ENCODE results near the gene PROZ.
A peak's percentile ranks its signal among the peaks of the same experiment; 100 is the strongest.

Gene PROZ

GRCh38 chr13:113121183-113121927 is 37.1 kb upstream of the PROZ start:
- H3K4me3 ChIP-seq (ENCODE audit: control insufficient read depth, low read depth, low read length) = no peak overlapping the region
- TF ChIP-seq, protein P1, sequence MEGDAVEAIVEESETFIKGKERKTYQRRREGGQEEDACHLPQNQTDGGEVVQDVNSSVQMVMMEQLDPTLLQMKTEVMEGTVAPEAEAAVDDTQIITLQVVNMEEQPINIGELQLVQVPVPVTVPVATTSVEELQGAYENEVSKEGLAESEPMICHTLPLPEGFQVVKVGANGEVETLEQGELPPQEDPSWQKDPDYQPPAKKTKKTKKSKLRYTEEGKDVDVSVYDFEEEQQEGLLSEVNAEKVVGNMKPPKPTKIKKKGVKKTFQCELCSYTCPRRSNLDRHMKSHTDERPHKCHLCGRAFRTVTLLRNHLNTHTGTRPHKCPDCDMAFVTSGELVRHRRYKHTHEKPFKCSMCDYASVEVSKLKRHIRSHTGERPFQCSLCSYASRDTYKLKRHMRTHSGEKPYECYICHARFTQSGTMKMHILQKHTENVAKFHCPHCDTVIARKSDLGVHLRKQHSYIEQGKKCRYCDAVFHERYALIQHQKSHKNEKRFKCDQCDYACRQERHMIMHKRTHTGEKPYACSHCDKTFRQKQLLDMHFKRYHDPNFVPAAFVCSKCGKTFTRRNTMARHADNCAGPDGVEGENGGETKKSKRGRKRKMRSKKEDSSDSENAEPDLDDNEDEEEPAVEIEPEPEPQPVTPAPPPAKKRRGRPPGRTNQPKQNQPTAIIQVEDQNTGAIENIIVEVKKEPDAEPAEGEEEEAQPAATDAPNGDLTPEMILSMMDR (conservative IDR thresholded peaks at IDR 0.05; ENCODE audit: control insufficient read depth, insufficient read depth, low read depth, low read length) = no peak
- no peak for DNase-seq (ENCODE audit: low read depth)

DNA sequence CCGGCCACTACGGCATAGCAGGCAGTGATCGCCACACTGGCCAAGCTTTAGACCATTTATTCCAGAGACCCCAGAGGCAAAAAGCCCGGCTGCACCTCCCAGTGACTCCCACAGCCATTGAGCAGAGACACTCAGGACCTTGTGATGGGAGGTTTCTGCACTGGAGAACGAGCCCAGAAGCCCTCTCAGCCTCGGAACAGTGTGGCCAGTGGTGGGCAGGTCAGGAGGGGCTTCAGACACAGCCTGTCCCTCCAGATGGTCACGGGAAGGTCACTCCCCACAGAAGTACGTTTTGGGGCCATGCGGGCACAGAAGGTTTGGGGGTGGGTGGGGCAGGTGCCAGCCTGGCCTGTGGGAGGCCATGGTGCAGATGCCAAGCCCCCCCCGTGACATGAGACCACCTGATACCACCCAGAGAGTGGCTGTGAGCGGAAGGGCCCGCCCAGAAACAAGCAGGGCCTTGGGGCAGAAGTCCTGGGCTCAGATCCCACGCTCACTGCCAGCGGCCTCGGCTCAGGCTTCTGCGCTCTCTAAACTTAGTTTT is 36.4 kb upstream of the PROZ start:
- H3K4me3 ChIP-seq (ENCODE audit: control insufficient read depth, low read depth, low read length) = no peak overlapping the region
- TF ChIP-seq, protein P1 (conservative IDR thresholded peaks at IDR 0.05; ENCODE audit: control insufficient read depth, insufficient read depth, low read depth, low read length) = no peak
- DNase-seq (ENCODE audit: low read depth) = no peak

DNA sequence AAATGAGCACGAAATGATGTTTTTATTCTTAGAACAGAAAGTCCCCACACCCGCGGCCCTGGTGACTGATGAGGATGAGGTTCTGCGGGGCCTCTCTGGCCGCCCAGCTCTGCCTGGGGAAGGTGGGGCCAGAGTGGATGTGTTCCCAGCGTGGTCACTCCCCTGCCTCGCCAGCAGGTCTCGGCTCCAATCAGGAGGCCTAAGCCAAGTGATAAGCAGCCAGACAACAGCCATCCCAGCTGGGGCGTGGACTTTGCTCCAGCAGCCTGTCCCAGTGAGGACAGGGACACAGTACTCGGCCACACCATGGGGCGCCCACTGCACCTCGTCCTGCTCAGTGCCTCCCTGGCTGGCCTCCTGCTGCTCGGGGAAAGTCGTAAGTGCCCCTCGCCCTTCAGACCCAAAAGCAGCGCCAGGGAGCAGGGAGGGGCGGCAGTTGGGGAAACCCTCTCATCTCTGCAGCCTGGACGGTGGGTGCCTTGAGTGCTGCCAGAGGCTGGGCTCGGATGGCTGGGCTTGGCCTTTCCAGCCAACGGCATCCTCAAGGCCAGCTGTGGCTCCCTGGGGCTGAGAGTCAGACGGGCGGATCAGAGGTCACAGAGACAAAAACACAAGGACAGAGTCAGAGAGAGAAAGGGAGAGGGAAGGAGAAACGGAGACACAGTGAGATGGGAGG is 35.8 kb upstream of the PROZ start, which contains the start of gene F10:
TSS of gene F10 (plus strand) at position 250 of the 676 bp plus-strand sequence. CDS start at position 307, 57 bp downstream.
- TF ChIP-seq, protein P1 (conservative IDR thresholded peaks at IDR 0.05; ENCODE audit: control insufficient read depth, insufficient read depth, low read depth, low read length) = no peak
- DNase-seq (ENCODE audit: low read depth) = peak; percentile 63
- peak within 1 kb of the TSS; percentile 16 for H3K4me3 ChIP-seq (ENCODE audit: control insufficient read depth, low read depth, low read length)

- TF ChIP-seq, protein P1 (conservative IDR thresholded peaks at IDR 0.05; ENCODE audit: control insufficient read depth, insufficient read depth, low read depth, low read length) = peak; percentile 33
These were observed 34.9 kb upstream of the PROZ start for GRCh38 chr13:113123226-113124201.

DNA sequence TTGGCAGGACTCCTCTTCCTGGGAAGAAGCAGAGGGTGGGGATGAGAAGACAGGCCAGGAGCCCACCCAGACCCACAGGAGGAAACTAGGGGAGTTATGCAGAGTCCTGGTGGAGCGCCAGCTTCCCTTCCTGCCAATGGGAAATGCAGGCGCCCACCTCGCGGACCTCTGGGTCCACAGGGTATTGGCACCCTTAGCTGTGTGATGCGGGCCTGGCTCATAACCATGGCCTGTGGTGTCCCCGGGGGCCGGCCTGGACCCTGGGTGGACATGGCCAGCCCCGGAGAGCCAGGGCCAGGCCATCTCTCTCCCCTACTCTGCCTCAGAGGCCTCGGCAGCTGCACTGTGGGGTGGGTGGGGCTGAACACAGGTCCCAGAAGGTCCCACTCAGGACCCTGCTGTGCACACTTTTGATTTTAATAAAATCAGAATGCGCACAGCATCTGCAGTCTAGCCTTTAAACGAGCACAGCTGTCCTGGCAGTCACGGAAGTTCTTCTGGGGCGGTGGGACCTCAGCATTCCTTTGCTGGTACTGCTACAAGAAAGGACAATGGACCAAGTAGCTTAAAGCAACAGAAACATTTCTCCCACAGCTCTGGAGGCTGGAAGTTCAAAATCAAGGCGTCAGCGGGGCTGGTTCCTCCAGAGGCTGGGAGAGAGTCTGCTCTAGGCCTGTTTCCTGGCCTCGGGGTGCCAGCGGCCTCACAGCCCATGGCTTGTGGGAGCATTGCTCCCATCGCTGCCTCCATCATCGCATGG is 34.1 kb upstream of the PROZ start:
- no peak overlapping the region for H3K4me3 ChIP-seq (ENCODE audit: control insufficient read depth, low read depth, low read length)
- TF ChIP-seq, protein P1 (conservative IDR thresholded peaks at IDR 0.05; ENCODE audit: control insufficient read depth, insufficient read depth, low read depth, low read length) = no peak
- DNase-seq (ENCODE audit: low read depth) = no peak

More at GRCh38 chr13:113123226-113124201, 34.9 kb upstream of the PROZ start:
- H3K4me3 ChIP-seq (ENCODE audit: control insufficient read depth, low read depth, low read length) = no peak overlapping the region
- no peak for DNase-seq (ENCODE audit: low read depth)

Measured in fibroblast of mammary gland (primary cell).